Chondrocyte (in vitro differentiated cells): Measurements from ENCODE around the gene FJX1. TPM values are rescaled to one million over a fixed set of nuclear protein-coding genes. Genes with fewer than 3 reads are reported as not detected.

Experiments
- DNase-seq: peaks from one replicate; pipeline ENCODE4 v3.0.0; 2021; ENCODE audit warnings: mixed read lengths, low spot score
- H3K27ac Mint-ChIP-seq: one replicate; pipeline ENCODE4 v1.8.0; 2021; ENCODE audit warnings: mild to moderate bottlenecking, moderate library complexity, mixed read lengths; ENCODE audit not compliant: unreplicated experiment
- H3K27me3 Mint-ChIP-seq: 2 replicates; pipeline ENCODE4 v1.8.0; 2021; ENCODE audit warnings: low read depth, mixed read lengths
- H3K36me3 Mint-ChIP-seq: 2 replicates; pipeline ENCODE4 v1.8.0; 2021; ENCODE audit warnings: low read depth, mixed read lengths
- H3K4me1 Mint-ChIP-seq: 2 replicates; pipeline ENCODE4 v1.8.0; 2021; ENCODE audit warnings: low read depth, mild to moderate bottlenecking, mixed read lengths
- H3K4me3 Mint-ChIP-seq: one replicate; pipeline ENCODE4 v1.8.0; 2021; ENCODE audit warnings: mild to moderate bottlenecking, moderate library complexity, mixed read lengths; ENCODE audit not compliant: unreplicated experiment
- H3K9me3 Mint-ChIP-seq: 2 replicates; pipeline ENCODE4 v1.8.0; 2021; ENCODE audit warnings: low read depth, mixed read lengths
- CTCF ChIP-seq: fragments of 200-600 bp; sonication (generic); IDR thresholded peaks from 2 replicates; pipeline ENCODE4 v1.5.0; 2021; ENCODE audit warnings: antibody characterized with exemption, mild to moderate bottlenecking, moderate library complexity
- total RNA-seq: library from RNA; stranded (reverse); gene quantifications from 3 replicates; pipeline ENCODE4 v1.2.1, GENCODE V29; 2021

Gene FJX1
- total RNA-seq, 1 donor from 2014 or later, result 15.9 TPM

- Mint-ChIP-seq H3K9me3 (no peaks in the 10 kb centered on the region), H3K36me3 (peaks cover 2% of the 10 kb centered on the region), H3K27me3 (no peaks in the 10 kb centered on the region), H3K4me1 (peaks cover 13% of the 10 kb centered on the region), H3K27ac (no peak overlapping the region), H3K4me3 (no peak overlapping the region)
- TF ChIP-seq CTCF, result no peak
- DNase-seq, result no peak
These were observed 15.3 kb upstream of the FJX1 start for GRCh38 chr11:35602979-35603378.

GRCh38 chr11:35605706-35606105 is 12.6 kb upstream of the FJX1 start:
- Mint-ChIP-seq H3K36me3 (peaks cover 4% of the 10 kb centered on the region), H3K27me3 (peaks cover 6% of the 10 kb centered on the region), H3K27ac (no peak overlapping the region), H3K9me3 (no peaks in the 10 kb centered on the region), H3K4me1 (peaks cover 3% of the 10 kb centered on the region), H3K4me3 (no peak overlapping the region)
- TF ChIP-seq CTCF, result no peak
- DNase-seq, result no peak

GRCh38 chr11:35606206-35606605 is 12.1 kb upstream of the FJX1 start:
- no peak for DNase-seq
- Mint-ChIP-seq H3K36me3 (peaks cover 4% of the 10 kb centered on the region), H3K9me3 (no peaks in the 10 kb centered on the region), H3K4me3 (no peak overlapping the region), H3K4me1 (peaks cover 3% of the 10 kb centered on the region), H3K27ac (no peak overlapping the region), H3K27me3 (peaks cover 6% of the 10 kb centered on the region)
- TF ChIP-seq CTCF, result no peak

GRCh38 chr11:35608502-35608901 is 9.8 kb upstream of the FJX1 start:
- DNase-seq, result no peak
- no peaks in the 10 kb centered on the region for H3K9me3 Mint-ChIP-seq
- H3K27ac Mint-ChIP-seq, result no peak overlapping the region
- no peak for TF ChIP-seq CTCF
- peaks cover 3% of the 10 kb centered on the region for H3K4me1 Mint-ChIP-seq
- no peak overlapping the region for H3K4me3 Mint-ChIP-seq
- peaks cover 6% of the 10 kb centered on the region for H3K27me3 Mint-ChIP-seq
- peaks cover 4% of the 10 kb centered on the region for H3K36me3 Mint-ChIP-seq

GRCh38 chr11:35609656-35610055 is 8.6 kb upstream of the FJX1 start:
- peaks cover 3% of the 10 kb centered on the region for H3K36me3 Mint-ChIP-seq
- TF ChIP-seq CTCF, result no peak
- H3K27me3 Mint-ChIP-seq, result peaks cover 6% of the 10 kb centered on the region
- no peaks in the 10 kb centered on the region for H3K9me3 Mint-ChIP-seq
- DNase-seq, result no peak
- H3K4me1 Mint-ChIP-seq, result peaks cover 3% of the 10 kb centered on the region
- H3K27ac Mint-ChIP-seq, result no peak overlapping the region
- H3K4me3 Mint-ChIP-seq, result no peak overlapping the region
